Esophagus mucosa (tissue), 1 donor: ENCODE results near the gene EGLN2. TPM values are rescaled to one million over a fixed set of nuclear protein-coding genes. Genes with fewer than 3 reads are reported as not detected.
"Not testable (repeated sequence)": the region's sequence is repeated elsewhere in the genome, so short reads cannot be mapped to it uniquely, and the experiment has no call there.

ENCODE experiments used
- ATAC-seq: fragments of 200-7000 bp; cut with Tn5 transposase; one replicate; pipeline ENCODE4 v1.9.1; 2020
- total RNA-seq: library from RNA; stranded (reverse); gene quantifications from one replicate; pipeline ENCODE4 v1.2.4, GENCODE V29; 2023
- donor health status: DM: yes; HTN: yes; CAD: no.

Gene EGLN2
- total RNA-seq, 1 donor from 2014 or later = 32.1 TPM

DNA sequence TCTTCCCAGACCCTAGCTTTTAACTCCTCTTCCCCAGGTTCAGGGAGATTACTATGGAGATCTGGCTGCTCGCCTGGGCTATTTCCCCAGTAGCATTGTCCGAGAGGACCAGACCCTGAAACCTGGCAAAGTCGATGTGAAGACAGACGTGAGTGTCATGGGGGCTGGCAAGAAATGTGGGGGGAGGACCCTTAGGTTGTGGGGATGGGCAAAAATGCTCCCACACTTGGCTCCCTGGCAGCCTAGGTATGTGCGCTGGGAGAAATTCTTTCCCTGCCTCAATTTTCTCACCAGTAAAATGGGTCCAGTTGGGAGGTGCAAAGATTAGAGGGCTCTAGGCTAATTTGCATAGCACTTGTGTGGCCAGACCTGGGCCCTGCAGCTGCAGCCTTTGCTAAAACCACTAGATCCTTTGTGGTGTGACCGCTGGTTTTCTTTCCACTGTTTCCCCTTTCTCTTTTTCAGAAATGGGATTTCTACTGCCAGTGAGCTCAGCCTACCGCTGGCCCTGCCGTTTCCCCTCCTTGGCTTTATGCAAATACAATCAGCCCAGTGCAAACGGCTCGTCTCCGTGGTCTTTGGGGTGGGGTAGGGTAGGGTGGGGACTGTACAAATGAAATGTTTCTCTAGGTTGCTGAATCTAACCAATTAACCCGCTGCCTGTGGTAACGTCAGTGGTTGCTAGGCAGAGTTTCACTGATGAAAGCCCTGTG is 21.9 kb upstream of the EGLN2 start:
- ATAC-seq = peak; percentile 81

DNA sequence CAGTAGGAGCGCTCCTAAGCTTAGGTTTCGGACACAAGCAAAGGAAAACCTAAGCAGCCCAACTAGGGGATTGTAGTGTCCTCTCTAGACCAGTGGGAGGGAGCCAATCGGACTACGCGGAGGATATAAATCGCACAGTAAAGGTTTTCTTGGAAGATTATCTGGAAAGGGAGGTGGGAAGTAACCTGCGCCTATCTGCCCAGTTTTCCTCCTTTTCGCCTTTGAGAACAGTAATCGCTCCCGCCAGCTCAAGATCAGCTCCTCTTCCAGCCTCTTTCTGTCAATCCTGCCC is 21.4 kb upstream of the EGLN2 start:
- ATAC-seq = no peak

- ATAC-seq = peak; percentile 96
Measured at GRCh38 chr19:40777937-40778705, 20.9 kb upstream of the EGLN2 start, which contains the start of gene RAB4B. Gene RAB4B, plus strand, starts transcription at chr19:40778247. Its CDS starts 129 bp downstream, at chr19:40778376.

DNA sequence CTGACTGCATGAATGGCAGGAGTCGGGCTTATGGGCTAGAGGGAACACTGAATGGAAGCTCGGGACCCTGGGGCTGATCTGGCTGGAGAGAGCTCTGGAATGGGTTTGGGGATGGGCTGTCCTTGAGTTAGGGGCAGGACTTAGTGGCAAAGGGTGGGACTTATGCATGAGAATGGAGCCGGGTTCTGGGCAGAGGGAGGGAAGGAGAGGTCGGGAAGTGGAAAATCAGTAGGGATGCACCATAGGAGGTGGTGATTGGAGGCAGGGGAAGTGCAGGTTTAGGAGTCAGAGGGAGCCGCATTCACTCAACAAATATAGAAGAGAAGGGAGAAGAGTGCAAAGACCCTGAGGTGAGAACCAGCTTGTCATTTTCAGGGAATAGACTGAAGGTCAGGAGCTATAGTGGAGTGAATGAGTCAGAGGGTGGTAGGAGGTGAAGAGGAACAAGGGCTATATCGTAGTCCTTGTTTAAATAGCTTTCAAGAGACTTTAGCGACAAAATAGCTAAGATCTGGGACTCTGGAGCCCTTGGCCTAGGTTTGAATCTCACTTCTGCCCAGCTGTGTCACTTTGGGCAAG is 20.2 kb upstream of the EGLN2 start:
- ATAC-seq = no peak

DNA sequence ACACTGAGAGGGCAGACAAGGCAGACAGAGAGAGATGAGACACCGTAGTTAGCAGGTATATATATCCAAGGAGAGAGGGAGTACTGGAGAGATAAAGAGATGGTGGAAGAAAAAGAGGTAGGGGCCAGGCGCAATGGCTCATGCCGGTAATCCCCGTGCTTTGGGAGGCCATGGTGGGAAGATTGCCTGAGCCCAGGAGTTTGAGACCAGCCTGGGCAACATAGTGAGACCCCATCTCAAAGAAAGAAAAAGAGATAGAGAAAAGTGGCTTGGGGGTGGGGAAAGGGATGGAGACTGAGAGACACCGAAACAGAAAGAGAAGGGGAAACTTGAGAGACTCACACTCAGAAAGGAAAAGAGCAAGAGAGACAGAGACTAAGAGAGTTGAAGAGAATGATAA is 18.4 kb upstream of the EGLN2 start:
- ATAC-seq = no peak

- ATAC-seq = no peak
Measured at GRCh38 chr19:40781140-40781539, 17.9 kb upstream of the EGLN2 start.

GRCh38 chr19:40783711-40784110 is 15.3 kb upstream of the EGLN2 start:
- no peak for ATAC-seq

DNA sequence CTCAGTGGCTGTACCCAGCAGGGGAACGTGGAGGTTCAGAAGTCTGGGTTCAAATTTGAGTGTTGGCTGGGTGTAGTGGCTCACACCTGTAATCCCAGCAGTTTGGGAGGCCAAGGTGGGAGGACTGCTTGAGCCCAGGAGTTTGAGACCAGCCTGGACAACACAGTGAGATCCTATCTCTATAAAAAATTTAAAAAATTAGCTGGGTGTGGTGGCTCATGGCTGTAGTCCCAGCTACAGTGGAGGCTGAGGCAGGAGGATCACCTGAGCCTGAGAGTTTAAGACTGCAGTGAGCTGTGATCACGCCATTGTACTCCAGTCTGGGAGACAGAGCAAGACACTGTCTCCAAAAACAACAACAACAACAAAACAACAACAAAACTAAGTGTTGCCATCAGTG is 14.8 kb upstream of the EGLN2 start:
- not testable (repeated sequence) for ATAC-seq

- ATAC-seq = no peak
Measured at GRCh38 chr19:40785526-40785925, 13.5 kb upstream of the EGLN2 start.

- ATAC-seq = peak; percentile 10
Measured at GRCh38 chr19:40786060-40787037, 12.6 kb upstream of the EGLN2 start.

DNA sequence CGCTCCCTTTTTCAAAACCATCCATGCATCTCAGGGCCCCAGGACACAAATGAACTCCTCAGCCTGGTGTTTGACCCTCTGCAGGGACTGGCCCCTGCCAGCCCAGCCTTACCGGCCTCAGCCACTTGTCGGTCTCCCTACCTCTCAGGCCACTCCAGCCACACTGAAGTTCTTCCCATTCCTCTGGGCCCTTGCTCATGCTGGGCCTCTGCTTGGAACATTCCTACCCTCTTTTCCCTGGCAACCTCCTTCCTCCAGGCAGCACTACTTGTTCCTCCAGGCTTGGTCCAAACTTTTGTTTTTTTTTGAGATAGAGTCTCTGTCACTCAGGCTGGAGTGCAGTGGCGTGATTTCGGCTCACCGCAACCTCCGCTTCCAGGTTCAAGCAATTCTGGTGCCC is 7.6 kb upstream of the EGLN2 start:
- ATAC-seq = no peak

DNA sequence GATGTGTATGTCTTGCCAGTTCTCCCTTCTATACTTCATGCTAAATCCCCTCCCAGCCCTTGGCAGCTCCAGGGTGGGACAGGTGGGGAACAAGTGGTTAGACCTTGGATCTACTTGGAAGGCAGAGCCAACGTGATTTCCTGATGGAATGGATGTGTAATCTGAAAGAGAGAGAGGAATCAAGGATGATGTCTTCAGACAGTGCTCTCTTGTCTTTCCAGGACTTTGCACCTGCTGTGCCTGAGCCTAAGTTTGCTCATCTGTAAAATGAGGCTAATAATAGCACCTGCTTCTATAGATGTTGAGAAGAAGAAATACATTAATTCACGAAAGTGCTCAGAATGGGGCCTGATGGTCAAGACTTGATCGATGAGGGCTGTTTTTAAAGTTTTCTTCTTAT is 7.0 kb upstream of the EGLN2 start:
- ATAC-seq = no peak

DNA sequence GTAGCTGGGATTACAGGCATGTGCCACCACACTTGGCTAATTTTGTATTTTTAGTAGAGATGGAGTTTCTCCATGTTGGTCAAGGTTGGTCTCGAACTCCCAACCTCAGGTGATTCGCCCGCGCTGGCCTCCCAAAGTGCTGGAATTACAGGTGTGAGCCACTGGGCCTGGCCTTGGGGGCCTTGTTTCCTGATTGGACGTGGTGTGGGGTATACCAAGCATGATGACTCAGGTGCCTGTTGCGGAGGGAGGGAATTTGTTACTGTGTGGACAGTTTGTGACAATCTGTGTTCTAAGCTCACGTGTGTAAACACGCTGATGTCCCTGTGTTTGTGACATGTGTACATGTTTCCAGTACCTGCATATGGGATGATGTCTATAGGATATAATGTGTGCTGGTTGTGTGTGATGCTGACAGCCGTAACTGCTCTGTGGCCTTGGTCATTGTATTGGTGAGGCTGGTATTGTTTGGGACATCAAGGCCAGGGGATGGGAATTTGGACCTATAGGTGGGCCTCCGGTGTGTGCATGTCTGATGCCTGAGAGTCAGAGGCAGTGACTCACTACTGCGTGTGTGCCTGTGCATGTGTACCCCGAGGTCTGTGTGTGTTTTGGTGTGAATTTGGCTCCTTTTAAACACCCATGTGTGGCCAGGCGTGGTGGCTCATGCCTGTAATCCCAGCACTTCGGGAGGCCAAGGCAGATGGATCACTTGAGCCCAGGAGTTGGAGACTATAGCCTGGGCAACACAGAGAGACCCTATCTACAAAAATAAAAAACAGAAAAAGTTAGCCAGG is 1.6 kb upstream of the EGLN2 start:
- ATAC-seq = no peak

- ATAC-seq = peak; percentile 44
Measured at GRCh38 chr19:40797963-40798682, 868 bp upstream of the EGLN2 start.

GRCh38 chr19:40799558-40800338 is 757 bp downstream of the EGLN2 start:
- ATAC-seq = peak; percentile 0

DNA sequence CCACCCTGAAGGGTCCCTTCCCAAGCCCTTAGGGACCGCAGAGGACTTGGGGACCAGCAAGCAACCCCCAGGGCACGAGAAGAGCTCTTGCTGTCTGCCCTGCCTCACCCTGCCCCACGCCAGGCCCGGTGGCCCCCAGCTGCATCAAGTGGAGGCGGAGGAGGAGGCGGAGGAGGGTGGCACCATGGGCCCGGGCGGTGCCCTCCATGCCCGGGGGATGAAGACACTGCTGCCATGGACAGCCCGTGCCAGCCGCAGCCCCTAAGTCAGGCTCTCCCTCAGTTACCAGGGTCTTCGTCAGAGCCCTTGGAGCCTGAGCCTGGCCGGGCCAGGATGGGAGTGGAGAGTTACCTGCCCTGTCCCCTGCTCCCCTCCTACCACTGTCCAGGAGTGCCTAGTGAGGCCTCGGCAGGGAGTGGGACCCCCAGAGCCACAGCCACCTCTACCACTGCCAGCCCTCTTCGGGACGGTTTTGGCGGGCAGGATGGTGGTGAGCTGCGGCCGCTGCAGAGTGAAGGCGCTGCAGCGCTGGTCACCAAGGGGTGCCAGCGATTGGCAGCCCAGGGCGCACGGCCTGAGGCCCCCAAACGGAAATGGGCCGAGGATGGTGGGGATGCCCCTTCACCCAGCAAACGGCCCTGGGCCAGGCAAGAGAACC is 1.5 kb downstream of the EGLN2 start:
- ATAC-seq = no peak

- ATAC-seq = no peak
Measured at GRCh38 chr19:40800997-40801377, 2.0 kb downstream of the EGLN2 start.

- ATAC-seq = no peak
Measured at GRCh38 chr19:40801426-40802299, 2.7 kb downstream of the EGLN2 start.
